Activated B cell treated with CpG ODN at 0.5 μM for 24 hours (primary cell): ENCODE measurements around the gene CEMIP2. TPM values are rescaled to one million over a fixed set of nuclear protein-coding genes. Genes with fewer than 3 reads are reported as not detected.
A peak's percentile ranks its signal among the peaks of the same experiment; 100 is the strongest.

Source experiments
- ATAC-seq: fragments of 200-7000 bp; cut with Tn5 transposase; one replicate; pipeline ENCODE4 v1.10.0; 2021; ENCODE audit warnings: low read depth, mild to moderate bottlenecking, moderate library complexity
- CTCF ChIA-PET: fragments of 350-600 bp; sonication (Branson Sonifier 250); formaldehyde crosslinking; loops from one replicate; lab custom pipeline; 2021; ENCODE audit warnings: antibody characterized with exemption; lab: Charles Lee
- POLR2A ChIA-PET: fragments of 350-600 bp; sonication (Branson Sonifier 250); formaldehyde crosslinking; loops from one replicate; lab custom pipeline; 2021; ENCODE audit warnings: antibody characterized with exemption; lab: Charles Lee
- DNase-seq: peaks from one replicate; pipeline ENCODE4 v3.0.0; 2022
- H3K27ac Mint-ChIP-seq: one replicate; pipeline ENCODE4 v1.8.0; 2020; ENCODE audit warnings: mixed read lengths
- H3K27me3 Mint-ChIP-seq: one replicate; pipeline ENCODE4 v1.8.0; 2021; ENCODE audit warnings: mixed read lengths
- H3K36me3 Mint-ChIP-seq: one replicate; pipeline ENCODE4 v1.8.0; 2021; ENCODE audit warnings: low read depth, mixed read lengths
- H3K4me1 Mint-ChIP-seq: one replicate; pipeline ENCODE4 v1.8.0; 2021; ENCODE audit warnings: mixed read lengths
- H3K4me3 Mint-ChIP-seq: one replicate; pipeline ENCODE4 v1.8.0; 2020; ENCODE audit warnings: mild to moderate bottlenecking, mixed read lengths
- H3K9me3 Mint-ChIP-seq: one replicate; pipeline ENCODE4 v1.8.0; 2020; ENCODE audit warnings: mixed read lengths
- intact Hi-C: fragments of 100-400 bp; cut with micrococcal nuclease; formaldehyde crosslinking; loops from one replicate; pipeline ENCODE4 v1.15.1; 2024
- total RNA-seq: library from RNA; stranded (reverse); gene quantifications from 2 replicates; pipeline ENCODE4 v1.2.3, GENCODE V29; 2022
- TF ChIP-seq, protein P1 (sequence below): fragments of 200-600 bp; IDR thresholded peaks from one replicate; pipeline ENCODE4 v1.8.0; 2022; ENCODE audit warnings: antibody characterized with exemption, mild to moderate bottlenecking

The CEMIP2 gene
- total RNA-seq, 1 donor from 2014 or later, result 25.5 TPM

DNA sequence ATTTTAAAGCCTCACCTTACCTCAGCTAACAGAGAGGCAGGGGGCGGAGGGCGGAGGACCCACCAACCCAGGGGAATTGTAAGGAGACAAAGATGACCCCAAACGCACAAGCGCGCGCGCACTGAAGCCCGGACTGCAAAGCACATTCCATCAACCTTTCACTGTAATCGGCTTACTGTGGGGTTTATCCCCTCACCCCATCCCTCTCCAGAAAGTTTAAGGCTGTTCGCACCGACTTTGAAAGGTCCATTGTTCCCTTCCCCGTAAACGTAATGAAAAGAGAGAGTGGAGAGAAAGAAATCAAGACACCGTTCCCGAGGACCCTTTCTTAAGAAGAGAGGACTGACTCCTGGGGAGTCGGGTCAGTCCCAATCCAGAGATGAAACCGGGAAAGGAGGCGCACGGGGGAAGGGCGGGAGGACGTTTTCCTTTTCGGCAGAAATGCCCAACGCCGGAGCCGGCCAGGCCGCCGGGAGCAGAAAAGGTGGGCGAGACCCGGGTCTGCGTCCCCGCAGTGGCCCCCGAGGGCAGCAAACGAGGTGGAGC is 464 bp downstream of the CEMIP2 start:
- CTCF ChIA-PET, result interaction anchor here (1.2 to 2.2 kb wide), 7 partner anchors 12 to 257 kb away, joined by 3 to 8 read pairs (median 5); no protein-coding TSS in a partner anchor
- Mint-ChIP-seq H3K36me3 (peaks cover 3% of the 10 kb centered on the region), H3K27me3 (no peaks in the 10 kb centered on the region), H3K9me3 (no peaks in the 10 kb centered on the region), H3K4me1 (peaks cover 58% of the 10 kb centered on the region), H3K27ac (peak overlapping the region; percentile 92), H3K4me3 (peak overlapping the region; percentile 98)
- TF ChIP-seq, protein P1, sequence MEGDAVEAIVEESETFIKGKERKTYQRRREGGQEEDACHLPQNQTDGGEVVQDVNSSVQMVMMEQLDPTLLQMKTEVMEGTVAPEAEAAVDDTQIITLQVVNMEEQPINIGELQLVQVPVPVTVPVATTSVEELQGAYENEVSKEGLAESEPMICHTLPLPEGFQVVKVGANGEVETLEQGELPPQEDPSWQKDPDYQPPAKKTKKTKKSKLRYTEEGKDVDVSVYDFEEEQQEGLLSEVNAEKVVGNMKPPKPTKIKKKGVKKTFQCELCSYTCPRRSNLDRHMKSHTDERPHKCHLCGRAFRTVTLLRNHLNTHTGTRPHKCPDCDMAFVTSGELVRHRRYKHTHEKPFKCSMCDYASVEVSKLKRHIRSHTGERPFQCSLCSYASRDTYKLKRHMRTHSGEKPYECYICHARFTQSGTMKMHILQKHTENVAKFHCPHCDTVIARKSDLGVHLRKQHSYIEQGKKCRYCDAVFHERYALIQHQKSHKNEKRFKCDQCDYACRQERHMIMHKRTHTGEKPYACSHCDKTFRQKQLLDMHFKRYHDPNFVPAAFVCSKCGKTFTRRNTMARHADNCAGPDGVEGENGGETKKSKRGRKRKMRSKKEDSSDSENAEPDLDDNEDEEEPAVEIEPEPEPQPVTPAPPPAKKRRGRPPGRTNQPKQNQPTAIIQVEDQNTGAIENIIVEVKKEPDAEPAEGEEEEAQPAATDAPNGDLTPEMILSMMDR, result no peak
- POLR2A ChIA-PET, result interaction anchor here (1.0 to 4.7 kb wide), 12 partner anchors 11 to 597 kb away, joined by 3 to 72 read pairs (median 8); partner anchors contain the start of genes ABHD17B, C9orf85 and ZFAND5
- intact Hi-C loops, result loop anchor here (1.0 to 5.0 kb wide), 7 partner anchors 10 to 1356 kb away; partner anchors contain the start of genes KLF9 and ZFAND5
- ATAC-seq, result no peak
- DNase-seq, result no peak

DNA sequence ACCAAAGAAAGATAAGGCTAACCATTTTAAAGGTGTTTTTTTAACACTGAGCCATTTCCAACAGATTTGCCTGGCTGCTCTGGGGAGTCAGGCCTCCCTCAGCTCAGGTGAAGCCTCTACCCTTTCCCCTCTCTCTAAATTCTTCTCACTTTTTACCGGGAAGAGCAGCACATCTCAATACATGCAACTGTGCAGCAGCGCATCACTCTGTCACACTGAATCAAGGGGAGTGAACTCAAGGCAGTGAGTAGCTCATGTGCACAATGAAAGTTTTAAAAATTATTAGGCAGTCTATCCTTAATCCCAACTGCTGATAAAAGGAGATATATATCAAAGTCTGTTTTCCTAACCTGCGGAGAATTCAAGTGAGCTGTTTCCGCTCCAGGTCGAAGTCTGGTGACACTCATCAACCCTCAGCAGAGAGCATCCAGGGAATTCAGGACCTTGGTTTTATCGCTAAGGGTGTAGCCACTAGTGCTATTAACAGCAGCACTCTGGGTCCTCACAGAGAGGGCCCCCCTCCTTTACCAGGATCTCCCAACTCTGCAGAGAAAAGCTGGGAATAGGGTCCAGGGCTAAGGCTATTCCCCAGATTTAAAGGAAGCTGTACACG is 1.0 kb downstream of the CEMIP2 start:
- no peak for ATAC-seq
- CTCF ChIA-PET, result interaction anchor here (1.0 to 1.8 kb wide), 6 partner anchors 21 to 483 kb away, joined by 3 to 8 read pairs (median 4); no protein-coding TSS in a partner anchor
- Mint-ChIP-seq H3K4me1 (peaks cover 63% of the 10 kb centered on the region), H3K36me3 (peaks cover 3% of the 10 kb centered on the region), H3K9me3 (no peaks in the 10 kb centered on the region), H3K4me3 (peak overlapping the region; percentile 98), H3K27ac (peak overlapping the region; percentile 92), H3K27me3 (no peaks in the 10 kb centered on the region)
- no peak for DNase-seq
- TF ChIP-seq, protein P1, result no peak
- POLR2A ChIA-PET, result interaction anchor here (1.0 to 4.7 kb wide), 10 partner anchors 11 to 598 kb away, joined by 3 to 72 read pairs (median 8); partner anchors contain the start of genes ABHD17B, C9orf85 and ZFAND5
- intact Hi-C loops, result loop anchor here (5.0 kb wide), 3 partner anchors 65 to 1355 kb away; partner anchors contain the start of gene KLF9

DNA sequence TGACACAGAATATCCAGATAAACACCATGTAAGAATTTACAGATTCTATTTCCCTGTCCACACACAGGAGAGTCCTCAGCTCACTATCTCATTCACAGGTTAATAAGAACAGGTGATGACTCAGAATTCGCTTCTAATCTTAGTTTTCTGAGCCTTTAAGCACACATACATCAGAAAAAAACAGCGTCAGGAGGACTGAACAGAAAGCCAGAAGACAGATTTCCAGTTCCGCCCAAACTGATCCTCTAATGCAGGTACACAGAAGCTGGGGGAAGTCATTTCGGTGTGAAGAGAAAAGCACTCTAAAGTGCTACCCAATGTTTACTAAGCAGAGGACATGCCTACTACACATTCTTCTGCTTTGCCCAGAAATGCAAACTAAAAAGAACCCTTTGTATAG is 1.6 kb downstream of the CEMIP2 start:
- ChIA-PET CTCF (interaction anchor here (1.0 to 1.8 kb wide), 5 partner anchors 20 to 482 kb away, joined by 3 to 8 read pairs (median 5); no protein-coding TSS in a partner anchor), POLR2A (interaction anchor here (1.0 to 4.7 kb wide), 8 partner anchors 10 to 598 kb away, joined by 3 to 72 read pairs (median 8); partner anchors contain the start of genes ABHD17B, C9orf85 and ZFAND5)
- TF ChIP-seq, protein P1, result no peak
- H3K27me3 Mint-ChIP-seq, result no peaks in the 10 kb centered on the region
- no peaks in the 10 kb centered on the region for H3K9me3 Mint-ChIP-seq
- H3K27ac Mint-ChIP-seq, result peak overlapping the region; percentile 92
- peaks cover 68% of the 10 kb centered on the region for H3K4me1 Mint-ChIP-seq
- no peak for DNase-seq
- no peak for ATAC-seq
- H3K36me3 Mint-ChIP-seq, result peaks cover 3% of the 10 kb centered on the region
- intact Hi-C loops, result loop anchor here (5.0 kb wide), 3 partner anchors 64 to 1354 kb away; partner anchors contain the start of gene KLF9
- H3K4me3 Mint-ChIP-seq, result peak overlapping the region; percentile 98

DNA sequence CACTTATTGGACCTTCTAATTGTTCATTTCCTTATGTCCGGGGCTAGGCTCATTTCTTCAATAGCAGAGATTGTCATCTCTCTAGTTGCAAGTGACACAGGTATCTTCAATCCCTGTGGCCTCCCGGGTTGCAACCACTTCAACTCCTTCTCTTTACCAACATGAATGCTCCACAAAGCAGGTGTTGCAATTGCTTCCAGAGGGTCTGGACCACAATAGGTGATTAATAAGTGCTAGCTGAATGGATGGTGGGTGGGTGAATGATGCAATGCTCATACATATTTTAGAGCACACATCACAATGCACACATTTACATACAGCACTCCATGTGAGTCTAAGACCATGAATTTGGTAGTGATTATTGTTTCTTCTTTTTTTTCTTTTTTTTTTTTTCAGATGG is 2.6 kb downstream of the CEMIP2 start:
- TF ChIP-seq, protein P1, result no peak
- intact Hi-C loops, result loop anchor here (5.0 kb wide), 3 partner anchors 63 to 1353 kb away; partner anchors contain the start of gene KLF9
- Mint-ChIP-seq H3K36me3 (peaks cover 3% of the 10 kb centered on the region), H3K4me3 (peak overlapping the region; percentile 47), H3K27ac (peak overlapping the region; percentile 62), H3K27me3 (no peaks in the 10 kb centered on the region), H3K4me1 (peaks cover 76% of the 10 kb centered on the region), H3K9me3 (no peaks in the 10 kb centered on the region)
- CTCF ChIA-PET, result interaction anchor here (0.7 to 1.6 kb wide), 3 partner anchors 17 to 51 kb away, joined by 3 to 4 read pairs (median 3); no protein-coding TSS in a partner anchor
- ATAC-seq, result no peak
- DNase-seq, result no peak
- POLR2A ChIA-PET, result interaction anchor here (0.7 to 4.7 kb wide), 4 partner anchors 31 to 147 kb away, joined by 4 to 72 read pairs (median 21); partner anchors contain the start of genes ABHD17B and C9orf85
